ENCODE measurements around the gene CPTP.

The CPTP gene

DNA sequence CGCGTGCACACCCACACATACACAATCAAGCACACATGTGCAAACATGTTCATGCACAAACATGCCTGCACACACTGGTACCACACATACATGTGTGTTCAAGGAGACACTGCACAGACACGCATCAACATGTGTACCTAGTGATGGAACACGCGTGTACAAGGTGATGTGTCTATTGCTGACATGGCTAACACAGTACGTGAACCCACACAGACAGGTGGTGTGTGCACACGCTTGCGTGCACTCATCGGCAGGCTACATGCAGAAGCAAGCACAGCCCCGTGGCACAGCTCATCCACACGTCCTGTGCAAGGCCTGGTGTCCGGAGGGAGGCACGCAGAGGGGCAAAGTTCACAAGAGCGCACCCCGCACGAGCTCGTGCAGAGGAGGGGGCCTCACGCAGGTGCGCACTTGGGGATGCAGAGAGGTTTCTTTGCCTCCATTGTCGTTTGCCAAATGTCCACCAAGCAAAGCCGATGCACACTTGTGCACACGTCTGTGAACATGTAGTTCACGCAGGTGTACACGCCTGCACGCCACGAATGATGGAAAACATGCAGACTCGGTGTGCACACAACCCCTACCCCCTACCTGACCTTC, 17.8 kb upstream of the CPTP start:
- FAIRE-seq (no peak), DNase-seq (ENCODE audit: insufficient read length, low spot score) (no peak)
- TF ChIP-seq POLR2A (IDR thresholded peaks at IDR 0.05; ENCODE audit: low read depth, low read length), result no peak

DNA sequence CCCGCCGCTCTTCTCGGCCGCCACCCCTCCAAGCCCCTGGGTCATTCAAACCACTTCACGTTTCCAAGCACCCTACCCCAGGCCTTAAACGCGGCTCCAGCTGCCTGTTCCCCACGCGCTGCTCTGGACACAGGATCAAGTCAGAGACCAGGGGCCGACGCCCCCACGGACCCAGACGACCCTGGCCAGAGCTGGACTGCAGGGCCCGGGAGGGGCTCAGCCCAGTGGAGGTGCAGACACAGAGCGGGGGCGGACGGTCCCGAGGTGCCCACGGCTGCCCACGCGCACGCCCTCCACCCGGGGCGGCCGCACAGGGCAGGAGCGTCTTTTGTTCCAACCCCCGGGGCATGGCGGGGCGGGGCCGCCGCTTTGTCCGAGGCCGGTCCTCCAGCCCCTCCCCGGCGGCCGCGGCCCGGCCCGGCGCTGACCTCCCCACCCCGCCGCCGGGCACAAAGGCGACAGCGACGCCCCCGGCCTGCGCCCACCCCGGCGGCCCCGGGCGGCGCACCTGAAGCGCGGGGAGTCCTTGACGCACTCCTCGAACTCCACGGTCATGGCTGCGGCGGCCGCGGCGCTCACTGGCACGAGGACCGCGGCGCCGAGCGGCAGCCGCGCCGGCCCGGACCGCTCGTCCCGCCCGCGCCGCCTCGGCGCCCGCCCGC, 17.2 kb upstream of the CPTP start:
- FAIRE-seq (no peak), DNase-seq (ENCODE audit: insufficient read length, low spot score) (no peak)
- TF ChIP-seq POLR2A (IDR thresholded peaks at IDR 0.05; ENCODE audit: low read depth, low read length), result peak; percentile 38

DNA sequence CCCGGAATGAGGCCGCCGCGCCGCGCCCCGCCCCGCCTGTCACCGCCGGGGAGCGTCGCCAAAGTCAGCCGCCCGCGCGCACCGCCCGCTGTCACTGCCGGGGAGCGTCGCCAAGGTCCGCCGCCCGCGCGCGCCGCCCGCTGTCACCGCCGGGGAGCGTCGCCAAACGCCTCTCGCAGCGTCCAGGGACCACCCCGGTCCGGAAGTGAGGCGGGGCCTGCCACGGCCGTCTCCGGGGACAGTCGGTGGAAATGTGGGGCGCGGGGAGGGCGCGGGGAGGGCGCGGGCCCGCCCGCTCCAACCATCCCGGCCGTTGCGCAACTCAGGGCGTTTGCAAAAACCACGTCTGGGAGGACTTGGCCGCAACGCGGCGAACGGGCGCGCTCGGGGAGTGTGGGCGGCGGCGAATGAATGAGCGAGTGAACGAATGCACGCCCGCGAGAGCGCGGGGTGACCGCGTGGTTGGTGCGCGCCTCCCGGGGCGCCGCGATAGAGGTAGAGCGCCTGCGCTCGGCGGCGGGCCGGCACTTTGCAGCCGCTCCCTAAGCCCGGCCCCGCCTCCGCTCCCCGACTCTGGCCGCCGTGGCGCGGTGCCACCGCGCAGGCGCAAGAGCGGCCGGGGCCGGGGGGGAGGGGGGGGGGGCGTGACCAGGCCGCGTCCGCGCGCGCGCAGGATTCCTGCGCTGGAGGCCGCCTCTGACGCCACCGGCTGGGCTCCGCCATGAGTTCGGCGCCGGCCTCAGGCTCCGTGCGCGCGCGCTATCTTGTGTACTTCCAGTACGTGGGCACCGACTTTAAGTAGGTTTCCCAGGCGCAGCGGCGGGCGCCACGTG, 16.5 kb upstream of the CPTP start, which contains the start of the genes ACAP3 and PUSL1:
ACAP3 (minus strand) TSS at position 8 of the 833 bp plus-strand sequence. CDS start 115 bp downstream, outside the sequence.
PUSL1 (plus strand) TSS at position 675 of the 833 bp plus-strand sequence; CDS start at position 722, 47 bp downstream.
- FAIRE-seq, result no peak

GRCh38 chr1:1308756-1309250, 15.8 kb upstream of the CPTP start:
- DNase-seq (ENCODE audit: insufficient read length, low spot score) (no peak), FAIRE-seq (no peak)
- no peak for TF ChIP-seq POLR2A (IDR thresholded peaks at IDR 0.05; ENCODE audit: low read depth, low read length)

More for the DNA sequence above, 16.5 kb upstream of the CPTP start, which contains the start of the genes ACAP3 and PUSL1:
- DNase-seq (ENCODE audit: insufficient read length, low spot score), result peak; percentile 92
- peak; percentile 43; the same call in 1 of the 2 replicates for TF ChIP-seq POLR2A (IDR thresholded peaks at IDR 0.05; ENCODE audit: low read depth, low read length)

DNA sequence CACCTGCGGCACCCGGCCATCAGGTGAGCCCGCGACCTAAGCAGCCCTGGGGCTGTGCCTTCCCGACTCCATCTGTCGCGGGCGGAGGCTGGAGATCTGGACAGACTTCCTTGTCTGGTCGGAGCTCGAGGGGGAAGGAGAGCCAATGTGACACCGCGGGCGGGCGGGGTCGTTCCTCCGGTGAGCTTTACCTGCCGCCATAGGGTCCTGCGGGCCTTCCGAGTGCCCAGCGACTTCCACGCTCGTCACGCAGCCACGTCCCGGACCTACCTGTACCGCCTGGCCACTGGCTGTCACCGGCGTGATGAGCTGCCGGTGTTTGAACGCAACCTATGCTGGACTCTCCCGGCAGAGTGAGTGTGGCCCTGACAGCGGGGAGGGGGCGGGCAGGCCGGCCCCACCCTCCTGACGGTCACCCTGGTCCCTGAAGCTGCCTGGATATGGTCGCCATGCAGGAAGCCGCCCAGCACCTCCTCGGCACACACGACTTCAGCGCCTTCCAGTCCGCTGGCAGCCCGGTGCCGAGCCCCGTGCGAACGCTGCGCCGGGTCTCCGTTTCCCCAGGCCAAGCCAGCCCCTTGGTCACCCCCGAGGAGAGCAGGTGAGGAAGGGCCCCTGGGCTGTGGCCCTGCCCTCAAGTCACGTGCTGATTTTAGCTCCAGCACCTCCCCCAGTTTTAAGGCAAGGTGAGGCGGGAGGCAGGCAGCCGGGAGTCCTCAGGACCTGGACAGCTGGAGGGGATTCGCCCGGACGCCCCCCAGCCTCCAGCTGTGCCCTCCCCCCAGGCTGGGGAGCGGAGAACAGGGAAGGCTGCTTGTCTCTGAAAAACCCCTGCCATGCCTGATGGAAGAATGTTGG, 15.1 kb upstream of the CPTP start:
- no peak for DNase-seq (ENCODE audit: insufficient read length, low spot score)
- TF ChIP-seq POLR2A (IDR thresholded peaks at IDR 0.05; ENCODE audit: low read depth, low read length), result no peak
- FAIRE-seq, result no peak

DNA sequence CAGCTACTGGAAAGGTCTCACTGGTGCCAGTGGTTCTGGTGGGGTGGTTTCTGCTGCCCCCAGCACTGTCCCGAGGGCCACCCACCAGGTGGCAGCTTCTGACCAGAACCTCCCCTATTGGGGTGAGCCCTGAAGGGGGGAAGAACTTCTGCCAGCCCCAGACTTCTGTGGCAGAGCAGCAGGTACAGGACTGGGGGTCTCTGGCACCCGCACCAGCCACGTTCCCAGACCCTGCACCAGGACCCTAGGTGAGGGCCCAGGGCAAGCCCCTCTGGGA, 14.6 kb upstream of the CPTP start:
- TF ChIP-seq POLR2A (IDR thresholded peaks at IDR 0.05; ENCODE audit: low read depth, low read length), result no peak
- no peak for FAIRE-seq

DNA sequence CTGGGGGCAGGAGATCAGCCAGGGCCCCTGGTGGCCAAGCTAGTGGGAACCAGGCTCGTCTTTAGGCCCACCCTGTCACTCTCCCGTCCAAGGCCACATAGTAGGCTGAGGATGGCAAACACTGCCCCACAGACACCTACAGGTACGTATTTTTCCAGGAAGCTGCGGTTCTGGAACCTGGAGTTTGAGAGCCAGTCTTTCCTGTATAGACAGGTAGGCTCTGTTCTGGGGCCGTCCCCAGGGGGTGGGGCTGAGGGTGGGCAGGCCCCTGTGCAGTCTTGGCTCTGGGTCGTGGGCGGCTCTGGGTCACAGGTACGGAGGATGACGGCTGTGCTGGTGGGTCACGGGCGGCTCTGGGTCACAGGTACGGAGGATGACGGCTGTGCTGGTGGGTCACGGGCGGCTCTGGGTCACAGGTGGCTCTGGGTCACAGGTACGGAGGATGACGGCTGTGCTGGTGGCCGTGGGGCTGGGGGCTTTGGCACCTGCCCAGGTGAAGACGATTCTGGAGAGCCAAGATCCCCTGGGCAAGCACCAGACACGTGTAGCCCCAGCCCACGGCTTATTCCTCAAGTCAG, 14.0 kb upstream of the CPTP start:
- no peak for TF ChIP-seq POLR2A (IDR thresholded peaks at IDR 0.05; ENCODE audit: low read depth, low read length)
- no peak for DNase-seq (ENCODE audit: insufficient read length, low spot score)
- no peak for FAIRE-seq

More for the DNA sequence above, 14.6 kb upstream of the CPTP start:
- DNase-seq (ENCODE audit: insufficient read length, low spot score), result no peak

DNA sequence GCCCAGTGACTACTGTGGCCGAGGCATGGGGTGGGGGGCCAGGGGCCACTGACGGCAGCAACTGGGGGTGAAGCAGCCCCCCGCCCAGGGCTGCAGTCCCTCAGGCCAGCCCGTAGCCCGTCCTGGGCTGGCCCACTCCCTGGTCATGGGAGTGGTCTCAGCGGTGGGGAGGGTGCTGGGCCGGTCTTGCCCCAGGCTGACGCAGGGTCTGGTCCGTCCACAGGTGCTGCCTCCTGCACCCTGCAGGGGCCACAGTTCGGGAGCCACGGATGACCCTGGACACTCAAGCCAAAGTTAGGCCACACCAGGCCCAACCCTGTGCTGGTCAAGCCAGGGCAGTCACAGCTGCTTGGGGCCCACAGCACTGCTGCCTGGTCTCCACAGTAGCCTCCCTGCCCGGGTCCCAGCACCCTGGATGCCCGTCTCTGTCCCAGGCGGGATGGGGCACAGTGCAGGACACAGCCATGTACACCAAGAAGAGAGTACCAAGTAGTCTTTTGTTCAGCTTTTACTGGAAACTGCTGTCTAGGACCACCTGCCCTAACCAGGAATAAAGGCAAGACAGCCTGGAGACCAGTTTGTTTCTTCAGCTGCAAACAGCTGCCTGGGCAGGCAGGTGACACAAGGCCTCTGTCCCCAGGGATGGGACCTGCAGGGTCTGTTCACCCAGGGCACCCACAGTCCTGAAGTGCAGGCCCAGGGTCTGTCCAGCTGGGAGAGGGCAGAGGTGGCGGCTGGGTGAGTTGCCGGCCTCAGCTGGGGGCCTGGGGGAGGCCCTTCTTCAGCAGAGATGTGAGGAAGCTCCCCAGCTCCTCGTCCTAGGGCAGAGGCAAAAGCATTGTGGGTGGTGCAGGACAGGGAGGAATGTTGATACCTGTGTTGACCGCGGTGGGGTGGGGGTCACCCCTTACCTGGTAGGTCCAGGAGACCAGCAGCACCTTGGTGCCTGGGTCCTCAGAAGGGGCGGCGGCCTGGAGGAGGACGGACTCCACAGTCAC, 13.2 kb upstream of the CPTP start:
- no peak for TF ChIP-seq POLR2A (IDR thresholded peaks at IDR 0.05; ENCODE audit: low read depth, low read length)
- DNase-seq (ENCODE audit: insufficient read length, low spot score), result no peak
- no peak for FAIRE-seq

GRCh38 chr1:1312450-1313314, 11.9 kb upstream of the CPTP start:
- FAIRE-seq (no peak), DNase-seq (ENCODE audit: insufficient read length, low spot score) (no peak)
- TF ChIP-seq POLR2A (IDR thresholded peaks at IDR 0.05; ENCODE audit: low read depth, low read length), result no peak

DNA sequence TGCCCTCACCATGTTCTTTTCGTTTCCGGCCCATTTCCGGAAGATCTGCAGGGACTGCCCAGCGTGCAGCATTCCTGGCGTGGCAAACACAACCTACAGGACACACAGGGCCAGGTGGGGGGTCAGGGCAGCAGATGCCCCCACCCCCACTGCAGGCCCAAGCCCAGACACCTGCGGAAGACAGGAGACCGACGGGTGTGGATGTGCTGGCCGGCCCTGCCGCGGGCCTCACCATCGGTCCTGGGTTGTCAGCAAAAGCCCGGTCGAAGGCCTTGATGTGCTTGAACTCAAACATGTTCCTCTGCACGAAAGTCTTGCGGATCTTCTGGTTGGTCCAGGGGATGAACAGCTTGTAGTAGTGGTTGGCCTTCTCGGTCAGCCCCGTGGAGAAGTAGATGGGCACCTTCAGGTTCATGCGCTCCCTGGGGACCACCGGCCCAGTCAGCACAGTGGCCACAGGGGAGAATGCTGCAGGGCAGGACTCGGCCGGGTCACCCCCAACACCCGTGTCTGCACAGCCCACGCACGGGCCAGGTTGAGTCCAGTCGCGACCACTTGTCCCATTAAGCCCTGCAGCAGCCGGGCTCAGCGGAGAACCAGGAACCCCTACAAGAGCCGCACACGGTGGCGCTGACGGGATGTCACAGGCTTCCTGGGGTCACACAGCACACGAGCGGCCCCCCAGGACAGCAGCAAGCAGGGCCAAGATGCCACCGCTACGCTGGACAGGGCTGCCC, 10.9 kb upstream of the CPTP start:
- DNase-seq (ENCODE audit: insufficient read length, low spot score) (no peak), FAIRE-seq (no peak)
- no peak for TF ChIP-seq POLR2A (IDR thresholded peaks at IDR 0.05; ENCODE audit: low read depth, low read length)

- TF ChIP-seq POLR2A (IDR thresholded peaks at IDR 0.05; ENCODE audit: low read depth, low read length), result no peak
- DNase-seq (ENCODE audit: insufficient read length, low spot score) (no peak), FAIRE-seq (no peak)
Measured at GRCh38 chr1:1314237-1314586, 10.4 kb upstream of the CPTP start.

Measured in H54 (cell line).